NCI-H1417 treated with DMSO at 0.1 percent for 48 hours (cell line): ENCODE measurements around the gene RCBTB2.

Source experiments
- DNase-seq: peaks from one replicate; lab custom pipeline; 2025; lab: John Stamatoyannopoulos, UW

Gene RCBTB2

GRCh38 chr13:48530833-48531232 is 2.0 kb downstream of the RCBTB2 start:
- no peak for DNase-seq

GRCh38 chr13:48528720-48529119 is 4.2 kb downstream of the RCBTB2 start:
- DNase-seq: no peak

- no peak for DNase-seq
Measured at GRCh38 chr13:48527955-48528354, 4.9 kb downstream of the RCBTB2 start.

GRCh38 chr13:48526286-48526685 is 6.6 kb downstream of the RCBTB2 start:
- no peak for DNase-seq

GRCh38 chr13:48518083-48518482 is 14.8 kb downstream of the RCBTB2 start:
- no peak for DNase-seq

GRCh38 chr13:48515732-48516131 is 17.1 kb downstream of the RCBTB2 start:
- no peak for DNase-seq

GRCh38 chr13:48514793-48515192 is 18.1 kb downstream of the RCBTB2 start:
- DNase-seq: no peak

GRCh38 chr13:48511621-48512230 is 21.2 kb downstream of the RCBTB2 start:
- DNase-seq: no peak

- no peak for DNase-seq
Measured at GRCh38 chr13:48510698-48511097, 22.2 kb downstream of the RCBTB2 start.

- DNase-seq: no peak
Measured at GRCh38 chr13:48508011-48508410, 24.9 kb downstream of the RCBTB2 start.

- no peak for DNase-seq
Measured at GRCh38 chr13:48507021-48507420, 25.9 kb downstream of the RCBTB2 start.

GRCh38 chr13:48506092-48506701 is 26.7 kb downstream of the RCBTB2 start:
- DNase-seq: no peak

GRCh38 chr13:48505597-48506091 is 27.2 kb downstream of the RCBTB2 start:
- no peak for DNase-seq

GRCh38 chr13:48505012-48505411 is 27.9 kb downstream of the RCBTB2 start:
- no peak for DNase-seq

- DNase-seq: no peak
Measured at GRCh38 chr13:48504606-48505005, 28.3 kb downstream of the RCBTB2 start.

- DNase-seq: no peak
Measured at GRCh38 chr13:48502601-48503319, 30.1 kb downstream of the RCBTB2 start.

- no peak for DNase-seq
Measured at GRCh38 chr13:48501705-48502104, 31.2 kb downstream of the RCBTB2 start.

GRCh38 chr13:48500652-48501197 is 32.2 kb downstream of the RCBTB2 start:
- DNase-seq: no peak

GRCh38 chr13:48497669-48498068 is 35.2 kb downstream of the RCBTB2 start:
- DNase-seq: no peak

GRCh38 chr13:48496271-48497161 is 36.4 kb downstream of the RCBTB2 start:
- DNase-seq: no peak

- DNase-seq: no peak
Measured at GRCh38 chr13:48494874-48495273, 38.0 kb downstream of the RCBTB2 start.

GRCh38 chr13:48493851-48494250 is 39.0 kb downstream of the RCBTB2 start:
- DNase-seq: no peak
